NT2/D1 (cell line): ENCODE results near the gene HOATZ.
A peak's percentile ranks its signal among the peaks of the same experiment; 100 is the strongest.

Source experiments
- DNase-seq: peaks from one replicate; pipeline ENCODE4 v3.0.0-alpha.2; 2011; ENCODE audit warnings: low read depth, low spot score
- H3K27me3 ChIP-seq: 2 replicates; pipeline ENCODE4 v1.6.0; 2011; ENCODE audit warnings: mild to moderate bottlenecking; ENCODE audit not compliant: insufficient read length, insufficient read depth
- H3K36me3 ChIP-seq: 2 replicates; pipeline ENCODE4 v1.6.1; 2011; ENCODE audit warnings: mild to moderate bottlenecking, low read length, mixed read lengths; ENCODE audit not compliant: insufficient read depth, insufficient read length
- H3K4me1 ChIP-seq: 2 replicates; pipeline ENCODE4 v1.5.1; 2011; ENCODE audit not compliant: insufficient read depth, insufficient read length
- H3K4me3 ChIP-seq: 2 replicates; pipeline ENCODE4 v1.5.1; 2011; ENCODE audit warnings: low read depth; ENCODE audit not compliant: insufficient read length
- H3K9ac ChIP-seq: 2 replicates; pipeline ENCODE4 v1.6.0; 2011; ENCODE audit warnings: low read depth; ENCODE audit not compliant: insufficient read length
- H3K9me3 ChIP-seq: 2 replicates; pipeline ENCODE4 v1.5.1; 2011; ENCODE audit warnings: mild to moderate bottlenecking, low read length; ENCODE audit not compliant: insufficient read depth
- SUZ12 ChIP-seq: IDR thresholded peaks from 2 replicates; pipeline ENCODE4 v1.6.1; 2011; ENCODE audit not compliant: insufficient read length, insufficient read depth; ENCODE audit errors: extremely low read depth
- YY1 ChIP-seq: IDR thresholded peaks from 2 replicates; pipeline ENCODE4 v1.6.1; 2011; ENCODE audit not compliant: insufficient read length, insufficient read depth
- ZNF274 ChIP-seq: IDR thresholded peaks from 2 replicates; pipeline ENCODE4 v1.6.1; 2011; ENCODE audit warnings: mild to moderate bottlenecking, low read depth, low read length

HOATZ gene

DNA sequence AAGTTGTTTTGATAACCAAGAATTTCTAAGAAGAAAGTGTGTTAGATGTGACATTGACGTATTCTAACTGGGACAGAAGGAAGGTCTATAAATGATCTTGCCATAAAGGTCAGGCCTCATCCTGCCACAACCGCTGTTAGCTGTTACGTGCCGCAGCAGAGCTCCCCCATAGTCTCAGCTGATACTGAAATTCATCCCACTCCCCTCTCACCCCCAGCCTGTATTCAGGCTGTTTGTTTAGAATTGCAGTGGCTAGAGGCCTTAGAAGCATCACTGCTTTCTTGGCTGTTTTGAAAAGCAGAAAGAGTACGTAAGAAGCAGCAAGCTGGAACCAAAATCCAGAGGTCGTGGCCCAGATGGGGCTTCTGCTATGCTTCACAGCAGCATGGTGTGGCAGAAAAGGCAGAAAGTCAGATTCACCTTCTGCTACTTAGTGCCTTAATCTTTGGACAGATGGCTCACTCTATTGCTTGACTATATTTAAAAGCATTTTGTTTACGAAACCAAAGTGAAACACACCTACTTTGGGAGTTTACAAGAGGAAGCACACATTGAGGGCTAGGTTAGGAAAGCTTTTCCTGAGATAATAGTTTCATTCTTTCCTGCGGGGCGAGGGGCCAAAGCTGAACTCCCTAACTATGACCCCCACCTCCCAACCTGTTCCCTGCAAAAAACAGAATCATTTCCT lies 25.0 kb downstream of the HOATZ start:
- Histone ChIP-seq H3K9ac (peak overlapping the region; percentile 66), H3K4me1 (no peaks in the 10 kb centered on the region), H3K27me3 (peaks cover 57% of the 10 kb centered on the region), H3K4me3 (peak overlapping the region; percentile 61), H3K9me3 (0 out of 2 replicates have a peak, but pooled peaks cover 4% of the 10 kb centered on the region), H3K36me3 (peaks cover 5% of the 10 kb centered on the region)
- no peak for DNase-seq
- TF ChIP-seq YY1 (no peak), ZNF274 (no peak), SUZ12 (no peak)

DNA sequence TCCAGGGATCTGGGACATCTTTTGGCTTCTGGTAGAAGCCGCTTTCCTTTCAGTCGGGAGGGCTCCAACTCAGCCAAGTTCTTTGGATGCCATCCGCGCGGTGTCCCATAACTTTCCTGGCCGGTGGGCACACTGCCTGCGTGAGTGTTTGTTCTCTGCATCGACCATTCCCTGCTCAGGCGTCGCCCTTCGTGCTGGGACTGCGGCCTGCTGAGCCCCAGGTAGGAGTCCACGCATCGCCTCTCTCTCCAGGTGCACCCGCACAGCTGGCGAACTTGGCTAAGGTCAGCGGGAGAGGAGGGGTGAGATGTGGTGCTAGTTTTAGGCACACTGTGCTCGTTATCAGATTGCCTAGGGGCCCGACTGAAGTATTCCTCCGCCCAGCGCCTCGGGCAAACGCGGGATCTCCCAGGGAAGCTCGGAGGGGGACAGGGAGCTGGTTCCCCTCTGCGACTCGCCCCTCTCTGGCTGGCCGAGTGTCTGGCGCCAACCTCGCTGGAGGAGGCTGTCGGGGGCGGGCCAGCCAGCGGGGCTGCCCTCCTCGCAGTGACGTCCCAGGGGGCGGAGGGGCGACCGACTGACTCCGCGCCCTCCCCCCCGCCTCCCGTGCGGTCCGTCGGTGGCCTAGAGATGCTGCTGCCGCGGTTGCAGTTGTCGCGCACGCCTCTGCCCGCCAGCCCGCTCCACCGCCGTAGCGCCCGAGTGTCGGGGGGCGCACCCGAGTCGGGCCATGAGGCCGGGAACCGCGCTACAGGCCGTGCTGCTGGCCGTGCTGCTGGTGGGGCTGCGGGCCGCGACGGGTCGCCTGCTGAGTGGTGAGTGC lies 25.7 kb downstream of the HOATZ start, which contains the start of gene LAYN:
LAYN (plus strand) TSS at position 607 of the 823 bp plus-strand sequence; CDS start at position 731, 124 bp downstream.
- Histone ChIP-seq H3K36me3 (peaks cover 8% of the 10 kb centered on the region), H3K4me1 (no peaks in the 10 kb centered on the region), H3K9ac (peak within 1 kb of the TSS; percentile 66), H3K9me3 (0 out of 2 replicates have a peak, but pooled peaks cover 4% of the 10 kb centered on the region), H3K27me3 (peaks cover 55% of the 10 kb centered on the region), H3K4me3 (peak within 1 kb of the TSS; percentile 61)
- TF ChIP-seq ZNF274 (no peak), SUZ12 (no peak), YY1 (no peak)
- DNase-seq, result no peak

DNA sequence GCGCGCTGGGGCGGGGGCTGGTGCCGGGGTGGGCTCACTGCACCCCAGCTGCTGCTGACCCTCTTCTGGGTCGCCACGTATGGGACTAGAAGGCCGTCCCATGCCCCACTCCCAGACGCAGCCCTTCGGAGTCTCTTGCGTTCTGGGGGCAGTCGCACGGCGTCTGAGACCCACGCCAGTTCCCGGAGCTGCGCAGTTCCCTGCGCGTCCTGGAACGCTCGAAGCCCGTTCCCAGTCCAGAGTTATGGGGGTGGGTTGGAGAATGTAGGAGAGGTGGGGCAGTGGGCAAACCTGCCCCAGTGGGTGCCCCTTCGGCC lies 26.3 kb downstream of the HOATZ start:
- TF ChIP-seq YY1, result no peak
- TF ChIP-seq ZNF274, result no peak
- TF ChIP-seq SUZ12, result no peak
- H3K9me3 ChIP-seq, result 0 out of 2 replicates have a peak, but pooled peaks cover 4% of the 10 kb centered on the region
- H3K4me3 ChIP-seq, result peak overlapping the region; percentile 61
- no peak for DNase-seq
- H3K27me3 ChIP-seq, result peaks cover 55% of the 10 kb centered on the region
- H3K9ac ChIP-seq, result peak overlapping the region; percentile 63
- H3K36me3 ChIP-seq, result peaks cover 14% of the 10 kb centered on the region
- no peaks in the 10 kb centered on the region for H3K4me1 ChIP-seq

GRCh38 chr11:111541254-111542061 lies 26.9 kb downstream of the HOATZ start:
- H3K27me3 ChIP-seq, result peaks cover 55% of the 10 kb centered on the region
- peak overlapping the region; percentile 63 for H3K9ac ChIP-seq
- no peak for DNase-seq
- 0 out of 2 replicates have a peak, but pooled peaks cover 4% of the 10 kb centered on the region for H3K9me3 ChIP-seq
- H3K4me3 ChIP-seq, result peak overlapping the region; percentile 61
- no peaks in the 10 kb centered on the region for H3K4me1 ChIP-seq
- TF ChIP-seq ZNF274 (no peak), SUZ12 (no peak), YY1 (no peak)
- peaks cover 17% of the 10 kb centered on the region for H3K36me3 ChIP-seq

GRCh38 chr11:111542606-111543275 lies 28.2 kb downstream of the HOATZ start:
- Histone ChIP-seq H3K4me3 (no peak overlapping the region), H3K9ac (no peak overlapping the region)

GRCh38 chr11:111548525-111548924 lies 33.9 kb downstream of the HOATZ start:
- no peak for DNase-seq

More at GRCh38 chr11:111542606-111543275, 28.2 kb downstream of the HOATZ start:
- H3K27me3 ChIP-seq, result peaks cover 55% of the 10 kb centered on the region
- 0 out of 2 replicates have a peak, but pooled peaks cover 4% of the 10 kb centered on the region for H3K9me3 ChIP-seq
- TF ChIP-seq ZNF274 (no peak), SUZ12 (no peak)
- DNase-seq, result no peak
- no peaks in the 10 kb centered on the region for H3K4me1 ChIP-seq
- peaks cover 24% of the 10 kb centered on the region for H3K36me3 ChIP-seq

More at GRCh38 chr11:111548525-111548924, 33.9 kb downstream of the HOATZ start:
- Histone ChIP-seq H3K4me1 (no peaks in the 10 kb centered on the region), H3K9ac (no peak overlapping the region), H3K27me3 (peaks cover 3% of the 10 kb centered on the region), H3K4me3 (no peak overlapping the region), H3K36me3 (peaks cover 24% of the 10 kb centered on the region), H3K9me3 (no peaks in the 10 kb centered on the region)
- TF ChIP-seq YY1 (no peak), ZNF274 (no peak), SUZ12 (no peak)
